Upper lobe of left lung (tissue), 6 donors: Measurements from ENCODE around the gene PSMB2. TPM values are rescaled to one million over a fixed set of nuclear protein-coding genes. Genes with fewer than 3 reads are reported as not detected.
A peak's percentile ranks its signal among the peaks of the same experiment; 100 is the strongest.

ENCODE experiments used
- ATAC-seq, 2 donors: fragments of 200-7000 bp; cut with Tn5 transposase; one replicate each; pipeline ENCODE4 v1.9.1; 2022; ENCODE audit warnings: mild to moderate bottlenecking in 2 of 2, moderate library complexity in 2 of 2; ENCODE audit not compliant: low FRiP score in 2 of 2
- DNase-seq, 2 donors: peaks; one replicate each; pipeline ENCODE4 v3.0.0-alpha.2; 2019 to 2020
- H3K27ac ChIP-seq, 4 donors: fragments of 200-600 bp; sonication (generic); one replicate each; pipeline ENCODE4 v1.5.1; 2016 to 2019
- H3K27me3 ChIP-seq, 4 donors: fragments of 200-600 bp; sonication (generic); one replicate each; pipeline ENCODE4 v1.5.1; 2017 to 2019
- H3K36me3 ChIP-seq, 4 donors: fragments of 200-600 bp; sonication (generic); one replicate each; pipeline ENCODE4 v1.5.1; 2016 to 2019
- H3K4me1 ChIP-seq, 4 donors: fragments of 200-600 bp; sonication (generic); one replicate each; pipeline ENCODE4 v1.5.1; 2018 to 2019
- H3K4me3 ChIP-seq, 4 donors: fragments of 200-600 bp; sonication (generic); one replicate each; pipeline ENCODE4 v1.5.1; 2017 to 2019; ENCODE audit warnings: mild to moderate bottlenecking in 2 of 4, moderate library complexity in 1 of 4
- H3K9me3 ChIP-seq, 4 donors: fragments of 200-600 bp; sonication (generic); one replicate each; pipeline ENCODE4 v1.5.1; 2018 to 2019
- CTCF ChIP-seq, 6 experiments: fragments of 450-650 bp in 4 of 6; fragments of 200-600 bp in 2 of 6; sonication (generic) in 2 of 6; IDR thresholded peaks; one replicate each; pipeline ENCODE4 v1.5.1; 2016 to 2019; ENCODE audit warnings: antibody characterized with exemption in 6 of 6
- EP300 ChIP-seq, 4 donors: sonication (generic); formaldehyde crosslinking; IDR thresholded peaks; one replicate each; pipeline ENCODE4 v1.5.1; 2017; ENCODE audit warnings: antibody characterized with exemption in 4 of 4, control low read depth in 2 of 4
- POLR2A ChIP-seq, 4 donors: fragments of 450-650 bp; IDR thresholded peaks; one replicate each; pipeline ENCODE4 v1.5.1; 2016 to 2017; ENCODE audit warnings: antibody characterized with exemption in 4 of 4, mild to moderate bottlenecking in 2 of 4
- POLR2AphosphoS5 ChIP-seq, 2 donors: sonication (generic); formaldehyde crosslinking; IDR thresholded peaks; one replicate each; pipeline ENCODE4 v1.5.1; 2017; ENCODE audit warnings: antibody characterized with exemption in 2 of 2
- WGBS, 2 donors: methylation state at CpG; one replicate each; pipeline ENCODE4 v1.1.5; 2017 to 2018; 5-methylcytosine and 5-hydroxymethylcytosine counted together
- total RNA-seq, 6 donors: library from RNA; depleted of rRNA in 4 of 6; stranded (reverse); fragments of >200 nt in 4 of 6; gene quantifications; one replicate each; pipeline versions ENCODE4 v1.1.0 to v1.2.1, GENCODE V29; 2016 to 2021
- donor health status: DM: no; HTN: no; CAD: no; lungs with moderate emphysema.
- donor health status: DM: no; HTN: yes; CAD: no; lungs with severe emphysema.

Gene PSMB2
- total RNA-seq, 6 donors from 2014 or later: 17.8 to 45.6 (median 38.7) TPM

- 38 to 72% methylated on average over 5 to 10 of the region's 12 CpGs for WGBS, 2 donors
- Histone ChIP-seq H3K27me3 (no peaks in the 10 kb centered on the region), H3K9me3 (no peaks in the 10 kb centered on the region), H3K4me3 (no peak overlapping the region), H3K4me1 (peaks cover 7 to 29% (median 10%) of the 10 kb centered on the region in 4 donors), H3K36me3 (peaks cover 0 to 45% (median 14%) of the 10 kb centered on the region in 4 donors), H3K27ac (no peak overlapping the region)
- TF ChIP-seq EP300 (IDR thresholded peaks at IDR 0.05): no peak
- no peak for TF ChIP-seq POLR2AphosphoS5 (IDR thresholded peaks at IDR 0.05)
- TF ChIP-seq POLR2A (IDR thresholded peaks at IDR 0.05): no peak
- ATAC-seq: no peak
- DNase-seq: no peak
These were observed 78.2 kb downstream of the PSMB2 start for GRCh38 chr1:35563166-35563565.

GRCh38 chr1:35561972-35562680, 79.2 kb downstream of the PSMB2 start:
- DNase-seq (peak in 1 of 2 donors; percentile 37), ATAC-seq (no peak)
- peaks cover 10 to 33% (median 12%) of the 10 kb centered on the region in 4 donors for H3K4me1 ChIP-seq

GRCh38 chr1:35561297-35561971, 79.9 kb downstream of the PSMB2 start:
- no peak for ATAC-seq
- WGBS, 2 donors: 87 to 93% methylated on average over 11 of the region's 11 CpGs
- H3K27ac ChIP-seq: no peak overlapping the region

More at GRCh38 chr1:35561972-35562680, 79.2 kb downstream of the PSMB2 start:
- TF ChIP-seq POLR2A (IDR thresholded peaks at IDR 0.05): no peak
- TF ChIP-seq CTCF (IDR thresholded peaks at IDR 0.05): no peak
- TF ChIP-seq POLR2AphosphoS5 (IDR thresholded peaks at IDR 0.05): no peak
- TF ChIP-seq EP300 (IDR thresholded peaks at IDR 0.05): no peak
- Histone ChIP-seq H3K4me3 (no peak overlapping the region), H3K27me3 (no peaks in the 10 kb centered on the region), H3K36me3 (peaks cover 0 to 43% (median 14%) of the 10 kb centered on the region in 4 donors), H3K9me3 (no peaks in the 10 kb centered on the region), H3K27ac (no peak overlapping the region)
- WGBS, 2 donors: 85 to 87% methylated on average over 5 to 12 of the region's 15 CpGs

GRCh38 chr1:35560256-35561225, 80.8 kb downstream of the PSMB2 start:
- Histone ChIP-seq H3K36me3 (peaks cover 0 to 35% (median 10%) of the 10 kb centered on the region in 4 donors), H3K27ac (no peak overlapping the region), H3K9me3 (no peaks in the 10 kb centered on the region), H3K27me3 (no peaks in the 10 kb centered on the region), H3K4me3 (no peak overlapping the region), H3K4me1 (peaks cover 21 to 46% (median 22%) of the 10 kb centered on the region in 4 donors)
- DNase-seq (peak in 1 of 2 donors; percentile 84), ATAC-seq (no peak)
- no peak for TF ChIP-seq CTCF (IDR thresholded peaks at IDR 0.05)
- WGBS, 2 donors: 61 to 69% methylated on average over 10 to 41 of the region's 44 CpGs

More at GRCh38 chr1:35561297-35561971, 79.9 kb downstream of the PSMB2 start:
- H3K36me3 ChIP-seq: peaks cover 0 to 41% (median 13%) of the 10 kb centered on the region in 4 donors
- no peak overlapping the region for H3K4me3 ChIP-seq
- peaks cover 13 to 37% (median 14%) of the 10 kb centered on the region in 4 donors for H3K4me1 ChIP-seq
- DNase-seq: no peak
- H3K9me3 ChIP-seq: no peaks in the 10 kb centered on the region
- TF ChIP-seq POLR2AphosphoS5 (IDR thresholded peaks at IDR 0.05) (no peak), CTCF (IDR thresholded peaks at IDR 0.05) (no peak), EP300 (IDR thresholded peaks at IDR 0.05) (no peak), POLR2A (IDR thresholded peaks at IDR 0.05) (no peak)
- H3K27me3 ChIP-seq: no peaks in the 10 kb centered on the region
